HG03520 (cell line): ENCODE measurements around the gene CYLD.

Experiments used
- ATAC-seq: cut with Tn5 transposase; IDR thresholded peaks from one replicate; pipeline ENCODE4 v1.9.1; 2021; ENCODE audit warnings: mild to moderate bottlenecking, moderate library complexity; ENCODE audit not compliant: unreplicated experiment

Gene CYLD

DNA sequence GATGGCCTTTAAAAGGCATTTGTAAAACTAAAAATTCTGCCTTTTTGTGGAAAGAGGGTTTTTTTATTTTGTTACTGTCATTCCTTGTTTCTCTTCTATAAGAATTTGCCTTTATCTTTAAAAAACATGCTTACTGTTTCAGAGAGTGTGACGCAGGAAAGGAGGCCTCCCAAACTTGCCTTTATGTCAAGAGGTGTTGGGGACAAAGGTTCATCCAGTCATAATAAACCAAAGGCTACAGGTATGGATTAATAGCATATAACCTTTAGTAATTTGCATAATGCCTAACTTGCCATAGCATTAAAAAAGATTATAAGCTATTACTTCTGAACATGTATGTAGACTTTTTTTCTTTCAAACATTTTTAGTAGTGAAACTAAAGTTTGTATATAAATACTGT, 34.2 kb downstream of the CYLD start:
- ATAC-seq = no peak

- ATAC-seq = no peak
These were observed 36.6 kb downstream of the CYLD start for GRCh38 chr16:50778284-50779163.

GRCh38 chr16:50781043-50781442, 39.2 kb downstream of the CYLD start:
- no peak for ATAC-seq

- no peak for ATAC-seq
These were observed 39.6 kb downstream of the CYLD start for GRCh38 chr16:50781518-50781917.

DNA sequence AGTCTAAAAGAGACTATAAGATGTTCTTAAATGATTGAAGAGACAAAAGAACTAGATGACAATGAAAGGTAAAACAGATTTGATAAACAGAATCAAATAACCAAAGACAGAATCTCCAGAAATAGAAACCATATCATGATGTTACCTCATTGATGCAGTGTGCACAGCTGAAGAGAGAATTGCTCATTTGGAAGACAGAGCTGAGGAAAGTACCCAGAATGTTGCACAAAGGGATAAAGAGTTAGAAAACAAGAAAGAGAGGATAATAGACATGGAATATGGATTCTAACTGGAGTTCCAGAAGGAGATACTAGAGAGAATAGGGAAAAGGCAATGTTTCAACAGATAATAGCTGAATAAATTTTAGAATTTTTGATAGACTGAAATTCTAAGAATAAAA, 47.9 kb downstream of the CYLD start:
- ATAC-seq = no peak

DNA sequence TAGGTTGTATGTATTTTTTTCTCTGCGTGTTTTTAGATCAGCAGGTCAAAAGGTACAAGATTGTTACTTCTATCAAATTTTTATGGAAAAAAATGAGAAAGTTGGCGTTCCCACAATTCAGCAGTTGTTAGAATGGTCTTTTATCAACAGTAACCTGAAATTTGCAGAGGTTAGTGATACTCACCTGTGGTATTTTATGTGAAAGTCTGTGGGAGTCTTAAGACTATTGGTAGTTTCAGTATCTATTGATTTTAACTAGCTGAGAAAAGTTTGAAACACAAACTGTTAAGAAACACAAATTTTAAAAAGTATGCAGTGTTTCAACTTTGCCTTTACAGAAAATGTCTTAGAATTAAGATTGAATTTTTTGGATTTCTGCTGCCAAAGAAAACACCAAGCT, 49.6 kb downstream of the CYLD start:
- no peak for ATAC-seq

- ATAC-seq = no peak
These were observed 54.9 kb downstream of the CYLD start for GRCh38 chr16:50796829-50797228.

DNA sequence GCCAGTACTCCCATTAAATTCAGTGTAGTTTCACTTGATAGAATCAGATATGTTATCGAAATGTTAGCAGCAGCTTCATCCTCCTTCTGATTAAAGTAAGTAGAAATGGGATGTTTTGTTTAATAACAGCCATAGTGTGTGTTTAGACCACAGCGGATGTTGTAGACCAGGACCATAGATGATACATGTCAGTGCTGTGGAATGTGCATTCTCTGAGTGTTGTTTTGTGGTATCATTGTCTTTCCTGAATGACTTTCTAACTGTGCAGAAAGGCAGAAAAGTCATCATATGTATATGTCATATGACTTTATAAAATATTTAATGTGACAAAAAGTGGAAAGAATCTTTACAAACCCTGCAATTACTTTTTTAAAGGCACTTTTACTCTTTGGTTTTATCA, 55.6 kb downstream of the CYLD start:
- ATAC-seq = no peak

- ATAC-seq = no peak
These were observed 58.2 kb downstream of the CYLD start for GRCh38 chr16:50800074-50800473.

GRCh38 chr16:50801036-50801435, 59.1 kb downstream of the CYLD start:
- no peak for ATAC-seq

GRCh38 chr16:50802000-50802399, 60.1 kb downstream of the CYLD start:
- ATAC-seq = no peak

- no peak for ATAC-seq
These were observed 61.1 kb downstream of the CYLD start for GRCh38 chr16:50802961-50803360.

DNA sequence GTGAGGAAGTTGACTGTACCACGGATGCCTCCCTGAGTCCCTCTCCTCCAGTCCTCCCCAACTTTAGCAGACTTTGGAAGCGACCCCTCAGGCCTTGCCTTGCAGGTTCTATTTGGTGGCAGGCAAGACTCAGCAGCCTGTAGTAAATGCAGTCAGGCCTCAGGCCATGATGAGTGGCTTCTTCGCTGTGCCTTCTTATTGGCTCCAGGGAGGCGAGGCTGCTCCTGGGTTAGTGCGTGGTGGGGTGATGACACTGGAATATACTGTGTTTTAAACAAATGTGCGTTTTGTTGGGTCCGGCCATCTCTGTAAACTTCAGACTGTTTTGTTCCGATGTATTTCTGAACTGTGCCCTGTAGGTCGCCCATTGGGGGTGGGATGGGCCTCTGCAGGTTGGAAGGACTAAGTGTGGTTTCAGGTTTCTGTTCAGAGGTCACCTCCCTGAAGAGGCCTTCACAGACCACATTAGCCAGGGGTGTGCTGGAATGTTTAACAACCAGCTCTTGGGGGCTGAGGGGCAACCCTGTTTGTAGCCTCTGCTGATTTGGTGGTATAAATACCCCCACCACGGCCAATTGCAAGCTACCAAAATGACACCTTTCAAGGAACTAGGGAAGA, 62.5 kb downstream of the CYLD start:
- no peak for ATAC-seq

DNA sequence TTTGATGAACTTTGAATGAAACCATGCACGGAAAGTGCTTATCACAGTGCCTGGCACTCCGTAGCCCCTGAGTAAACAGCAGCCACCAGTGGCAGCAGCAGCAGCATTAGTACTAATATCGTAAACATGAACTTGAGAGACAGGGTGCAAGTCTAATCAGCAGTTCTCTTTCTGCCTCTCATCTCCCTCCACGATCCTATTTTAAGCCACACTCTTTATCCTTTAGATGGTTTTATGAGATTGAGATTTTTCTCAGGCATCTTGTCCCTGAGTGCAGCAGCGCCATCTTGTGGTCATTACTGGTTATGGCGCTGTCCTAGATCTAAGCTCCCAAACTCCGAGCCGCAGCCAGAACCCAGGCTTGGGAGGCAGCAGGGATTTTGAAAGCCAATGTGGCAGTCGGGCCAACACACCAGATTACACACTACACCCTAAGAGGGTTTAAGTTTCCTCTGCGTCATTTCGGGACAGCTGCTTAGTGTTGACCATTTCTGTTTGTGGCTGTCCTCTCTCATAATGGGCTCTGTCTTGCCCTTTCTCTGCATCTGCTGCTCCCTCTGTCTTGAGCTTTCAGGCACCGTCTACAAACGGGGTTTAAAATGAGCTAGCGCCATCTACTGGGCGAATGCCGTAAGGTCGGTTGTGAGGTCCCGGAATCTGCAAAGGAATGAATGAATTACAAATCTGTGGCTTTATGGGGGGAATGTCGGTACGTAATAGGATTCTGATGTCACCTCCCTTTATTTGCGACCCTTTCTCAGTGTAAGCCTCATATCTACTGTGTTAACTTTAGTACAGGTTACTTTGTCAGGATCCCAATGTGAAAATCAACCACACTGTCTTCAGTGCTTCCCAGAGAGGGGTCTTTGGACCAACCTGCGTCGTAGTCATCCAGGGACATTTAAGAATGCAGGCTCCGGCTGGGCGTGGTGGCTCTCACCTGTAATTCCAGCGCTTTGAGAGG, 64.5 kb downstream of the CYLD start:
- peak; percentile 84 for ATAC-seq

- no peak for ATAC-seq
These were observed 67.1 kb downstream of the CYLD start for GRCh38 chr16:50808929-50809538.

DNA sequence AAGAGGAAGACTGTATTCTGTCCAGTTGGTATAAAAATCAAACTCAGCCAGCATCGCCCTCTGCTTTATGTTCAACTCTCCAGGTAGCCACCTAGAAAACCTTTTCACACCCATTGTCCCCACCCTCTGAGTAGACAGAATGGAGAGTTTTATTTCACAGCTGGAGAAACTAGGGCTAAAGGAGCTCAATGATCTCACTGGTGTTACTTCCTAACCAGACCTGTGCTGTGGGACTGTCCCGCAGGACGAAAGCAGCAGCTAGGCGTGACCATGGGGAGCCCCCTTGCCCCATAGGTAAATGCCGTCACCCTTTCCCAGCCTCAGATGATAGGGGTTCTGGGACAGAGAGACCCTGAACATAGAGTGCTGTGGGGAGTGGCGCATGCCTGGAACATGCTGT, 67.7 kb downstream of the CYLD start:
- no peak for ATAC-seq

DNA sequence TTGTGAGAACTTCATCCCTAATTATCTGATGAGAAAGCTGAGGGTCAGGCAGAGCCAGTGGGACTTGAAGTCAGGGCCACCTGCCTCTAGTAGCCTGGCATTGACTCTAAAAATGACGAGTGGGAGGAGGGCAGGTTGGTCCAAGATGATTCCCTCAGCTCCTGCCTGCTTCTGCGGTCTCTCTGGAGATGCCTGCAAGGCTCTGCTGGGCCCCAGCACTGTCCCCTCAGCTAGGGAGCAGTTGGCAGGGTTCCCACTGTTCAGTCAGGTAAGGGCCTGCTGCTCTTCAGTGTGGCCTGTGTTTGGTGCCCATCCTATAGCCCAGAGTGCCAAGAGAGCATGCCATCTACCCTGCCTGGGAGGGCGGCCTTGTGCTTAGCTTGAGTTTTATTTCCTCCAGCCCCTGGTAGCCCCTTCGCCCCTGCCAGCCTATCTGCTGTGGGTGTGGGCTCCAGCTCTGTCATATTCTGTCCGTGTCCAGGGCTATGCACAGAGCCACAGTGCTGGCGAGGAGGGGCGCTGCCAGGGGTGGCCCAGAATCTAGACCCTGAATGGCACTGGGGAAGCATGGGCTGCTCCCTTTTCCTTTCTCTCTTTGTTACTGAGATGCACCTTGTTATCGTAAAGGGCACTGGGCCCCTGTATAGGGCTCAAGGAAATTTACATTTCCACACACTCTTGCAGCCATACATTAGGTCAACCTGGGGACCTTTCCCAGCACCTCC, 68.5 kb downstream of the CYLD start:
- ATAC-seq = no peak

DNA sequence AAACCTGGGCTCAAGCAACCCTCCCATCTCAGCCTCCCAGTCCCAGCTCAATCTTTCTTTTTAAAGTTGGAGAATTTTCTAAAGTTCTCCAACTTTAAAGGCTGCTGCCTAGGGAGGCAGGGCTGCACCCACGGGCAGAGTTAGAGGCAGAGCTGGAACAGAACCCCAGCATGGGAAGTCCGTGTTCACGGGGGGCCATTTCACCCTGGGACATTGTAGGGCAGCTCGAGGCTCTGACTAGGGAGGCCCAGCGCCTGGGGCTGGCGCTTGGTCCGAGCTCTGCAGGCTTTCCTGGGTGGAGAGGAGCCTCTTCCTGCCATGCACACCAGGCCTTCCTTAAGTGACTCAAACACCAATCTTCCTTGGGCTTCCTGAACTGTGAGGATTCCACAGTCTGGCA, 70.2 kb downstream of the CYLD start:
- no peak for ATAC-seq

DNA sequence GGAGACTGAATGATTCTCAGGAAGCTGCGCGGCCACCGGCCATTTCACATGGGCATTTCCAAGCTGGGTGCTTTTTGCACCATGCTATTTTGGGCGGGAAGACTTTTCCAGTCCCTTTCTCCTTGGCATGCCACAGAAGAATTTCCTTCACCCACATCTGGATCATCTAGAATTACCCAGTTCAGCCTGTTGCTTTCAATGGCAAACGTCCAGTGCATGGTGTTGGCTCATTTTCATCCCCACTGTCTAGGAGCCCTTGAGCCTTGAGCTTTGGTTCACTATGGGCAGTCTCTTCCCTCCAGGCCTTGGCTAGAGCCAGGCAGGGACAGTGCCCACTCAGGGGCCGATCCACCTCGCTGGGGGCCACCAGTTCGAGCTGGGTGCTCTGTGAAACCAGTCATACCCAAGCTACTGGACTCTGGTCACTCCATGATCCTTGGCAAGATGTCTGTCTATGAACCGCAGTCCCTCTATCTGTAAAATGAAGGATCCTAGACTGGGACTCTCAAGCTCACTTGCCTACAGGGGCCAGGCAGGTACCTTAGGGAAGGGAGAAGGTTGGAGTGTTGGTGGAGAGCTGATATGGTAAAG, 71.1 kb downstream of the CYLD start:
- ATAC-seq = no peak

GRCh38 chr16:50814052-50814451, 72.2 kb downstream of the CYLD start:
- no peak for ATAC-seq
